Measurements from ENCODE around the gene SMIM38.
"Not testable (repeated sequence)": the region's sequence is repeated elsewhere in the genome, so short reads cannot be mapped to it uniquely, and the experiment has no call there.

SMIM38 gene

DNA sequence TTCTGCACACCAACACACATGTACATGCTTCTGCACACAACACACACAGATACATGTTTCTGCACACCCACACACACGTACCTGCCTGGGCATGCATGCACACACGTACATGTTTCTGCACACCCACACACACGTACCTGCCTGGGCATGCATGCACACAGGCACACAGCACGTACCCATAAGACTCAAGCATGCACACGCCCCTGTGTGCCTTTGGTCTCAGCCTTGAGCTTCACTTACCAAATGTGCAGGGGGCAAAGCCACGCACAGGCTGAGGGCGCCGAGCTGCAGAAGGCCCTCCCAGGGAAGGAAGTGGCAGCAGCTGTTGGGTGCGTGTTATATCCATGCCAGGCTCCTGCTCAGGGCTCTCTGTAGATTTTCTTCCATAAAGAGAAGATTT is 34.7 kb upstream of the SMIM38 start:
- in situ Hi-C loops (cut with MboI; ENCODE audit: low sequenced_read_pairs) = loop anchor here (25.0 kb wide), 1 partner anchor 541 kb away; no protein-coding TSS in a partner anchor

DNA sequence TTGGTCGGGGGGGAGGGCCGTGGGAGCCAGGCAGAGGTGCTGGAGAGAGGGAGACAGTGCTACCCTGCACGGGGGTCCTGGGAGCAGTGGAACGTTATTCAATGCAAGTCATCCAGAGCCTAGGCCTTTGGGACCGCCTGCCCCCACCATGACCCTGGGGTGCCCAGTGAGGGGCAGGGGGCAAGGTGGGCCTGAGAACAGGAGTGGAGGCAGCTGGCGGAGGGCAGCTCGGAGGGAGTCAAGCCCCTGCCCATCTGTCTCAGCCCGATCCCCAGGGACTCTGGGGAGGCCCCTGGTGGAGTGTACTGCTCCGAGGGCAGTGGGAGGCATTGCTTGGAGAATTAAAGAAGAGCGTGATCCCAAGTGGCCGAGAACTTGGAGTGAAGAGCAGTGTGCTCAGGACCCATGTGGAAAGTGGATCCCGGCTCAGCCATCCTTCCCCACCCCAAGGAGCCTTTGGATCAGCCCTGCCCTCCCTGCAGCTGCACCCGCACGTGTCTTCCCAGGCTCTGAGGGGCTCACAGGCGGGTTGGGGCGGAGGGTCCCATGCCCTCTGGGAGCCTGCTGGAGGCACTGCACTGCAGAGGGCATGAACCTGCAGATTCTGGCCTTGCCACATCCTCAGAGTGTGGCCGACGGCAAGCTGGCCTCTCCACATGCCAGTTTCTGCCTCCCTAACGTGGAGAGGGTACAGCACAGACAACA is 34.0 kb upstream of the SMIM38 start:
- in situ Hi-C loops (cut with MboI; ENCODE audit: low sequenced_read_pairs) = loop anchor here (25.0 kb wide), 1 partner anchor 541 kb away; no protein-coding TSS in a partner anchor

DNA sequence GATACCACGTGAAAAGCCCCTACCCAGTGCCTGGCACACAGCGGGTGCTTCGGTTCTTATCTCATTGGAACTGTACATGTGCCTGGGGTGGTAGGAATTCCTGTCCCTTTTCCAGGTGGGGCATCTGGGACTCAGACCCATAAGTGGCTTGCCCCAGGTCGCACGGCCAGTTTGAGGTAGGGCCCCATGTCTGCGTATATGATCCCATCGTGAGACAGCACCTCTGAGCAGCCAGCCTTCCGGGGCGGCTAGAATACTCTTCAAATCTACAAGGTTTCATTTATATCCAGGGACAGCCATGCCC is 33.5 kb upstream of the SMIM38 start:
- in situ Hi-C loops (cut with MboI; ENCODE audit: low sequenced_read_pairs) = loop anchor here (25.0 kb wide), 1 partner anchor 540 kb away; no protein-coding TSS in a partner anchor

DNA sequence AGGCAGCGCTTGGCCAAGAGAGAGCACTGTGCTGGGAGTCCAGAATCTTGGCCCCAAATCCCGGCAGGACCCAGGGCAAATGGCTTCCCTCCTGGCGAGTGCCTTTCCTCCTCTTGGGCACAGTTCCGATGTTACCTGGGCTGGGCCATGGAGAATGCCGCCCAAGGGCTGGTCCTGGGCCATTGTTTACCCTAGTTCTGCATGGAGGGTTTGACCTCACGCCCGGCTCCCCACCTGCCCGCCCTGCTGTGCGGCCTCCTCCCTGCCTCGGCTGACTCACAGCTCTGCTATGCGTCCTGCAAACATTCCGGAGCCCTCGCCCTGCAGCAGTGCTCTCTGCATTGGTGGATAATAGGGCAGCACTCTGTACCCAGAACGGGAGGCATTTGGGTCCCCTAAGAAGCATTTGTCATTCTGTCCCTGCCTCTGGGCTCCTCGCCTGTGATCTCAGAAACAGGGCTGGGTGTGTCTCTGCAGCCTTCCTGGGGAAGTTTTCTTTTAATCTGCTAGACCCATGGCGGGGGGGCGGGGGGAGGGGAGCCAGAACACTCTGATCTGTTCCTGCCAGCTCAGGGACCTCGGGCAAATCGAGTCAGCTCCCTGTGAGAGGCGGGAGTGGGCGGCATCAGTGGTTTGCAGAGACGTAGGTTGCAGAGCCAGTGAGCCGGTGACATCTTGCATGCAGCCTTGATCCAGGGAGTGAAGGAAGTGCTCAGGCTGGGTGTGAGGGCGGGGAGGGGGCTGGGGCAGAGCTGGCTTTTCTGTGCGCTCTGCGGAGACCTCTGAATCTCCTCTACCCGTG is 32.9 kb upstream of the SMIM38 start:
- in situ Hi-C loops (cut with MboI; ENCODE audit: low sequenced_read_pairs) = loop anchor here (25.0 kb wide), 1 partner anchor 539 kb away; no protein-coding TSS in a partner anchor

DNA sequence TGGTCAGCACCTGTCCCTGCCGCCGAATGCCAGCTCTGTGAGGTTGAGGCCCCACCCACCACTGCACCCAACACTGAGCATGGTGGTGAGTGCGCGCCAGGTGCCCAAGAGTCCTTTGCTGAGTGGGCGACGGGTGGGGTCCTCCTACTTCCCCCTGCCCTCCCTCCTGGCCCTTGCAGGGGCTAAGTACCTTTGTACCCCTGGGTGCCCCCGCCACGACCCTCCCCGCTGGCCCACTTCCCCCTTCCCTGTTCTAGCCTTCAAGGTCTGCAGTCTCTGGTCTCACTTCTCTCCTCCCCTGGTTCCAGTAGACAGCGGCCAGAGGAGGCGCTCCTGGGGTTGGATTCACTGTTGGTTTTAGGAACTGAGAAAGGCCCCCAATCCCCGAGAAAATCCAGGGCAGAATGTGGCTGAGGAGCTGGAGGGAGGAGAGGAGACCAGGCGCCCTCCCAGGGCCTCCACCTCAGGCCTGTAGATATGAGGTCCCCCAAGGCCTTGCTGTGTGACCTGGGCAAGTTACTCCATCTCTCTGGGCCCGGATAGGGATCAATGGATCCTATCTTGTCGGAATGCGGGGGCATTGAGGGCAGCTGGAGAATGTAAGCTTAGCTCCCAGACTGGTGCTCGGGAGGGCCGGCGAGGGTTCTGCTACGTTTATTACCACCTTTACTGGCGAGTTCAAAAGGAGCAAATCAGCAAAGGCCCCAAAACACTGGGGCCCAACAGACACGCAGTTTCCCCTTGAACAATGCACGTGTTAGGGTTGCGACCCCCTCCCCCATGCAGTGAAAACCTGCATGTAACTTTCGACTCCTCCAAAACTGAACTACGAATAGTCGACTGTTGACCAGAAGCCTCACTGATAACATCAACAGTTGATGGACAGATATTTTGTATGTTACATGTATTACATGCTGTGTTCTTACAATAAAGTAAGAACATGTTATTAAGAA is 31.9 kb upstream of the SMIM38 start:
- in situ Hi-C loops (cut with MboI; ENCODE audit: low sequenced_read_pairs) = loop anchor here (25.0 kb wide), 1 partner anchor 538 kb away; no protein-coding TSS in a partner anchor

DNA sequence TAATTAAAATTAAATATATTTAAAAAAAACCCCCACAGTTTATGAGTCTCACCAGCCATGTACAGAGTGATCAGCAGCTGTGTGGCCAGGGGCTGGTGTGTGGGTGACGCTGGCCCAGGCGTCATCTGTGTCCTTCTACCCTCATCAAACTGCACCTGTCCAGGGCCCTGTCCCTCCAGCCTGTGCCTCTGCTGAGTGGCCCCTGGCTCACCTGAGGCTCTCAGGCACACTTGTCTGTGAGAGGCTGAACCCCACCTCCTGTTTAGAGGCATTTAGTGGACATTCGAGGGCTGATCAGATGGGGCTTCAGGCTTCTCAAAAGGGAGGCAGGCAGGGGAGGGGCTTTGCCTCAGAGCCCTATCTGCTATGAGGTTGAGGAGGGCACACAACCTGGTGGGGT is 29.9 kb upstream of the SMIM38 start:
- in situ Hi-C loops (cut with MboI; ENCODE audit: low sequenced_read_pairs) = no loop called here

DNA sequence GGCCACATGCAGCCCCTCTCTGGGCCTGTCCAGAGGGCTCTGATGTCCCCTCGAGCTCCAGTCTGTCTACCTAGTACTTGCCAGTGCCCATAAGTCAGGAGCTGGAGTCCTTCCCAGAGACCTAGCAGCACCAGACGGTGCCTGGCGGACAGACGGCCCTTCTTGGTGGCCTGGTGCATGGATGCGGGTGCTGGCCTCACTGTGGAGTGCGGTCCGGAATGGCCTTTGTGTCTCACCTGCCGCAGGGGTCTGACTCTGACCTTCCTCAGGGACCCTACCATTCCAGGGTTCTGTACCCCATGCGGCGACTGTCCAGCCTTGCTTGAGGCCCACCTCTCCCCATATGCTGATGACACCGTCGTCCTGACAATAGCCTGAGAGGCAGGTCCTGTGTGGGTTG is 29.4 kb upstream of the SMIM38 start:
- in situ Hi-C loops (cut with MboI; ENCODE audit: low sequenced_read_pairs) = no loop called here

DNA sequence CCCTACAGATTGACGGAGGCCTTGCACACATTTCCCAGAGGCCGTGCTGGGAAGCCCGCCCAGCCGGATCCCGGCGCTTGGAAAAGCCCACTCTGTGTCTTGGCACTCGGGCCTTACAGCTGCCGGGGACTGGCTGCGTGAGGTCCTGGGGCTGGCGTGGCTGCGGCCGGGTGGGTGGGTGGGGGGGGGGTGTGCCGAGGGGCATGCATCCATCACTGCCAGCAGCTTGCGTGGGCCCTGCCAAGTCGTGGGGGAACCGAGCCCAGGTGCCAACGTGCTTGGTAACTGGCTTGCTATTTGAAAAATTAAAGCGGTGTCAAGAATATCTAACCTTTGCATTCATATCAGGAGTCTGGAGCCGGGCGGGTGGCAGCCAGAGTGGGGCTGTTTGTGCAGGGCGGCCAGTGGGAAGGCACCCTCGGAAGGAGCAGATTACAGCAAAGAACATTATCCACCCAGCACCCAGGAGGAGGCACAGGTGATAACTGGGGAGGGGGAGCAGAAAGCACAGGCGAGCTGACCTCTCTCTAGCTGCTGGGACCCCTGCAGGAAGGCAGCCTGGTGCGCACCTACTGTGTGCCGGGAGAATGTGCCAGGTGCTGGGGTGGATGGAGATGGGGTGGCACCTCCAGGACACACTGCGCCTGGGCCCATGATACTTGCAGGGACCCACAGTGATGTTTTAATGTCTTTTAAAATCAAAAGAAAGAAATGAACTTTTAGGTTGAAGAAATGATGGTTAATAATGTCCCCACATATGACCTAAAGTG is 28.5 kb upstream of the SMIM38 start:
- in situ Hi-C loops (cut with MboI; ENCODE audit: low sequenced_read_pairs) = no loop called here

DNA sequence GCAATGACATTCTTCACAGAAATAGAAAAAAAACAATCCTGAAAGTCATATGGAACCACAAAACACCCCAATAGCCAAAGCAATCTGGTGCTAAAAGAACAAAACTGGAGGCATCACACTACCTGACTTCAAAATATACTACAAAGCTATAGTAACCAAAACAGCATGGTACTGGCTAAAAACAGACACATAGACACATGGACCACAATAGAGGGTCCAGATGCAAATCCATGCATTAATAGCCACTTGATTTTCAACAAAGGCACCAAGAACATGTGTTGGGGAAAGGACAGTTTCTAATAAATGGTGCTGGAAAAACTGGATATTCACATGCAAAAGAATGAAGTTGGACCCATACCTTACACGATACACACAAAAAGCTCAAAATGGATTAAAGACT is 27.9 kb upstream of the SMIM38 start:
- in situ Hi-C loops (cut with MboI; ENCODE audit: low sequenced_read_pairs) = no loop called here

DNA sequence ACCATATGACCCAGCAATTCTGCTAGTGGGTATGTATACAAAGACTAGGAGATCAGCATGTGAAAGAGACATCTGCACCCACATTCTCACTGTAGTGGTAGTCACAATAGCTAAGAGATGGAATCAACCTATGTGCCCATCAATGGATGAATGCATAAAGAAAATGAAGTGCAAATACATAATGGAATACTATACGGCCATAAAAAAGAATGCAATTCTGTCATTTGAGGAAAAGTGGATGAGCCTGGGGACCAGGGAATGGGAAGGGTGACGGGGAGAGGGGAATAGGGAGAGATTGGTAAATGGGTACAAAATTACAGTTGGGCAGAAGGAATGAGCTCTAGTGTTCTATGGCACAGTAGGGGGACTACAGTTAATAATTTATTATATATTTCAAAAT is 26.7 kb upstream of the SMIM38 start:
- in situ Hi-C loops (cut with MboI; ENCODE audit: low sequenced_read_pairs) = no loop called here

DNA sequence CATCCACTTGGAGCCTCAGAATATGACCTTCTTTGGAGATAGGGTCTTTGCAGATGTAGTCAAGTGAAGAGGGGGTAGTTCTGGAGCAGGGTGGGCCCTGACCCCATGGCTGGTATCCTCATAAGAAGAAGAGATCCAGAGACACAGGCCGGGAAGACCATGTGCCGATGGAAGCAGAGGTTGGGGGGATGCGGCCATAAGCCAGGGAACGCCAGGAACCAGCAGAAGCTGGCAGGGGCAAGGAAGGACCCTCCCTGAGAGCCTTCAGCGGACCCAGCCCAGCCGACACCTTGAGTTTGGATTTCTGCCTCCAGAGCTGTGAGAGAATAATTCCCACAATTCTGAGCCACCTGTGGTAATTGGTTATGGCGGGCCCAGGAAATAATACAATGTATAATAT is 26.1 kb upstream of the SMIM38 start:
- in situ Hi-C loops (cut with MboI; ENCODE audit: low sequenced_read_pairs) = no loop called here

DNA sequence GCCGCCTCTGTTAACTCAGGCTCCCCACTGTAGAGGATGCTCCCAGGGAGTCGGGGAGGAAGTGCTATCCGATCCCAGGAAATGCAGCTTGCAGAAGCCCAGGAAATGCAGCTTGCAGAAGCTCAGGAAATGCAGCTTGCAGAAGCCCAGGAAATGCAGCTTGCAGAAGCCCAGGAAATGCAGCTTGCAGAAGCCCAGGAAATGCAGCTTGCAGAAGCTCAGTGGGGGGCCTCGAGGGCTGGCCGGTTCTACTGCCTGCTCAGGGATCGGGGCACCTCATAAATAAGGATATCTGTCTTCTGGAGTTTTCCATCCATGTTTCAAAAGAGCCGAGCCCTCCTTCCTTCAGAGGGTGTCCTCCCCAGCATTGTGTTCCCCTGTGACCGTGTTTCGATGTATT is 25.1 kb upstream of the SMIM38 start:
- in situ Hi-C loops (cut with MboI; ENCODE audit: low sequenced_read_pairs) = no loop called here

DNA sequence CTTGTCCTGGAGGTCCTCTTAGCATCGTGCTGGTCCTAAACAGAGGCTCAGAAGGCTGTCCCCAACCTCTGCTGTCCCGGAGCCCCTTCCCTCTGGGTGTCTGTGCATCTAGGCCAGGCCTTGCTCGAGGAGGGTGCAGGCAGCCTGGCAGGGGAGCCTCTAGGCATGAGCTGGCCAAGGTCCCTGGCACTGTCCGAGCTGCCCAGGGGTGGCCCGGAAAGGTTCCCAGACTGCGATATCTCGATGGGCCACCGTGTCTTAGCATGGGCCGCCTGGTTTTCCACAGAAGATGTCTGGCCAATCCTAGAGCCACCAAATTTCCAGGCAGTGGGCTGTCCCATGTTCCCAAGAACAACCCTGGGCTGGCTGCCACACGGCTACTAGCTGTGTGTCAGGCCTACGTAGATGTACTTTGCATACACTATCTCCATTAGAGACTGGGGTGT is 24.6 kb upstream of the SMIM38 start:
- in situ Hi-C loops (cut with MboI; ENCODE audit: low sequenced_read_pairs) = no loop called here

DNA sequence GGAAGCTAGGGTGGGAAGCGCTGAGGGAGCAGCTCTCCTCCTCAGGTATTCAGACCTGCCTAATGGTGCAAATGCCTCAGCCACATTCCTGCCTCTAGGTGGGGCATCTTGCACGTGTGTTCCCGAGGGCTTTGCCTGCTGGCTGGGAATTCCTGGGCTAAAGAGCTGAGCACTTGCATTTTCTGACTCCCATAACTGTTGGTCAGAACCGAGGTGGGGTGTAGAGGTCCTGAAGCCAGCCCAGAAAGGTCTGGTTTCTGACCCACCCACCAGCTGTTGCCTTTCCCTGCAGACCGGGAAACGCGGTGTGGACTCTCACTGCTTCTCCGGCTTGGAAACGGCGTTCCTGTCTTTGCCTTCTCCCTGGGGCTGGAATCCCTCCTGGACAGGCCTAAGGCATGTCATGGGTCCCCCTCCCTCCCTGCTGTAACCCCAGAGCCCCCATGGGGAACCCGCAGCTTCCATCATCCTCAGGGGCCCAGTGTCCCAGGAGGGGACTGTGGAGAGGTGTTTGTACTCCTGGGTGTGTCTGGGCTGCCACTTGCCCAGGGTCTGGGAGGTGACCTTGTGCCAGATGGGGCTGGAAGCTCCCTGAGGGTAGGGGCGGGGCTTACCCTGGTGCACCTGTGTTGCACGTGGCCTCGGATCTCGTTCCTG is 24.0 kb upstream of the SMIM38 start:
- in situ Hi-C loops (cut with MboI; ENCODE audit: low sequenced_read_pairs) = no loop called here

DNA sequence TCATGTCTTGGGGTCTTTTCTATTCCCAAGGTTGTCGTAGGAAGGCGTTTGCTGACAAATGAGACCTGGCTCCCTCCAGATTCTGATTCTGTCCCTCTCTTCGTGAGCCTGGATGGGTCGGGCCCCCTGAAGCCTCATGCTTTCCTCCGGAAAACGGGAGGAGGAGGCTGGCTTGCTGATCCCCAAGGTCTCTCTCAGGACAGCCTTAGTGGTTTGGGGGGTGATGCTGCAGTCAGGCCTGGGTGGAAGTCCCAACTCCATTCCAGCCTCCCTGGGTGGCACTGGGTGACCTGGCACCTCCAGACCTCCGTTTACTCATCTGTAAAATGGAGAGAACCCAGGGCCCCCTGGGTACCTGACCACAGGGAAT is 23.4 kb upstream of the SMIM38 start:
- in situ Hi-C loops (cut with MboI; ENCODE audit: low sequenced_read_pairs) = no loop called here

DNA sequence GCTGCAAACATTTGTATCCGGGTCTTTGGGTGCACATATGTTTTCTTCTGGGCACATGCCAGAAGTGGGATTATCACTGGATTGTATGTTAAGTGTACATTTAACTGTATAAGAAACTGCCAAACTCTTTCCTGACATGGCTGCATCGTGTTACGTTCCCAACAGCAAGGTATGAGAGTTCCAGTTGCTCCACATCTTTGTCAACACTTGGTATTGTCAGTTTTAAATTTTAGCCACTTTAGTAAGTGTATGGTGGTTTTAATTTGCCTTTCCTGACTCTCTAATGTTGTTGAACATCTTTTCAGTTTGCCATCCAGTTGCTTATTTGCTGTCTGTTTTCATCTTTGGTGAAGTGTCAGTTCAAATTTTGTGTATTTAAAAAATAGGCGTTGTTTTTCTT is 22.5 kb upstream of the SMIM38 start:
- in situ Hi-C loops (cut with MboI; ENCODE audit: low sequenced_read_pairs) = no loop called here

DNA sequence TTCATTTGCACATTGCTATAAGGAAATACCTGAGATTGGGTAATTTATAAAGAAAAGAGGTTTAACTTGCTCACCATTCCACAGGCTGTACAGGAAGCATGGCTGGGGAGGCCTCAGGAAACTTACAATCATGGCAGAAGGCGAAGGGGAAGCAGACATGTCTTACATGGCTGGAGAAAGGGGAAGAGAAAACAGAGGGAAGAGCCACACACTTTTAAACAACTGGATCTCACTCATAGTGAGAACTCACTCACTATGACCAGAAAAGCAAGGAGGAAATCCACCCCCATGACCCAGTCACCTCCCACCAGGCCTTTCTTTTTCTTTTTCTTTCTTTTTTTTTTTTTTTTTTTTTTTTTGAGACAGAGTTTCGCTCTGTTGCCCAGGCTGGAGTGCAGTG is 21.6 kb upstream of the SMIM38 start:
- in situ Hi-C loops (cut with MboI; ENCODE audit: low sequenced_read_pairs) = not testable (repeated sequence)

DNA sequence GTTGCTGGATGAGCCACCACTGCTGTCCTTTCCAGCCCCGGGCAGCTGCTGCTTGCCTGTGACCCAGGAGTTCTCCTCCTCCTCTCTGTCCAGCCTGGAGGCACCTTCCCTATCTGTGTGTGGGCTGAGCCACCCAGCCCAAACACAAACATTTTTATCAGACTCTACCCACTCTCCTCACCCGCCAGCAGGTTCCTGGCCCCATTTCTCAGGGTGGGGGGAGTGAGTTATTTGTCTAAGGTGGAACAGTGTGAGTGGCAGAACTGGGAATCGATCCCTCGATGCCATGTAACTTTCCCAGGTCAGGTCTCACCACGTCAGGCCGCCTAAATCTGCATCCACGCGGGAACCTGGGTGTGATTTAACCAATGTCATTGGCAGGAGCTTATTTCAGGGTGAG is 20.8 kb upstream of the SMIM38 start:
- in situ Hi-C loops (cut with MboI; ENCODE audit: low sequenced_read_pairs) = no loop called here

DNA sequence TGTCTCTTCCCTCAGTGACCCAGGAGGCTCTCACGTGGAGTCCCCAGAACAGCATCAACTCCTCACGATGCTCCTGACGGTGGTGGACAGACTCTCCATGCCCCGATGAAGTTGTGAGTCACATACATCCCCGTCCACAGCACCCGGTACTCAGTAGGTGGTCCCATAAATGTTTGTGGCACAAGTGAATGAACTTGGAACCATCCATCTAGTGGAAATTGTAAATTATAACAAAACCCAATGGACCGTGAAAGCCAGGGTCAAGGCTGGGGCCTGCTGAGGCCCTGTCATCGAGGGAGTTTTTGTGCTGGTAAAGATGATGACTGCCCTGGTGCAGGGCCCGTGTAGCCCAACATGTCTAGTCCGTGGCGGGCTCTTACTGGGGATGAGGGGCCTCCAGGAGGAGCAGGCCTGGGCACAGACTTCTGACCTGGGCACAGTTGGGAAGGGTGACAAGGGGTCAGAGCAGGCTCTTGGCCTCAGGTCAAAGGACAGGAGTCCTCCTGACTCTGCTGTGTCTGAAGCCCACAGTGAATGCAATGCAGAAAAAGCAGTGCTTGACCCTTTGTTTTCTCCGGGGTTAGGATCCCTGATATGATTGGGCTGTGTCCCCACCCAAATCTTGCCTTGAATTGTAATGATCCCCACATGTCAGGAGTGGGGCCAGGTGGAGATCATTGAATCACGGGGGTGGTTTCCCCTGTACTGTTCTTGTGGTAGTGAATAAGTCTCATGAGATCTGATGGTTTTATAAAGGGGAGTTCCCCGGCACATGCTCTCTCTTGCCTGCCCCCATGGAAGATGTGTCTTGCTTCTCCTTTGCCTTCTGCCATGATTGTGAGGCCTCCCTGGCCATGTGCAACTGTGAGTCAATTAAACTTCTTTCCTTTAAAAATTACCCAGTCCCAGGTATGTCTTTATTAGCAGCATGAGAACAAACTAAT is 20.0 kb upstream of the SMIM38 start:
- in situ Hi-C loops (cut with MboI; ENCODE audit: low sequenced_read_pairs) = no loop called here
